Heart left ventricle (tissue), 16 donors: ENCODE measurements around the gene MMRN1. TPM values are rescaled to one million over a fixed set of nuclear protein-coding genes. Genes with fewer than 3 reads are reported as not detected.
A peak's percentile ranks its signal among the peaks of the same experiment; 100 is the strongest.

ENCODE experiments used
- ATAC-seq, 4 donors: fragments of 200-7000 bp; cut with Tn5 transposase; one replicate each; pipeline ENCODE4 v1.9.1; 2020 to 2022; ENCODE audit warnings: moderate library complexity in 4 of 4, mild to moderate bottlenecking in 3 of 4, moderate number of reproducible peaks in 1 of 4
- DNase-seq, 5 donors: peaks; one replicate each; pipeline ENCODE4 v3.0.0-alpha.2; 2020
- H3K27ac ChIP-seq, 12 donors: fragments of 200-600 bp; sonication (generic) in 4 of 12; one replicate each; pipeline versions ENCODE4 v1.5.0 to v1.8.0; 2016 to 2022; ENCODE audit warnings: mild to moderate bottlenecking in 2 of 12
- H3K27me3 ChIP-seq, 9 donors: fragments of 200-600 bp; sonication (generic) in 2 of 9; one replicate each; pipeline versions ENCODE4 v1.5.1 to v1.8.0; 2016 to 2022; ENCODE audit warnings: mild to moderate bottlenecking in 3 of 9
- H3K36me3 ChIP-seq, 9 donors: fragments of 200-600 bp; sonication (generic) in 2 of 9; one replicate each; pipeline versions ENCODE4 v1.5.0 to v1.8.0; 2018 to 2022; ENCODE audit warnings: mild to moderate bottlenecking in 2 of 9
- H3K4me1 ChIP-seq, 12 donors: fragments of 200-600 bp; sonication (generic) in 4 of 12; one replicate each; pipeline versions ENCODE4 v1.5.0 to v1.8.0; 2016 to 2022; ENCODE audit warnings: mild to moderate bottlenecking in 3 of 12
- H3K4me3 ChIP-seq, 12 donors: fragments of 200-600 bp; sonication (generic) in 4 of 12; one replicate each; pipeline versions ENCODE4 v1.5.0 to v1.8.0; 2017 to 2022; ENCODE audit warnings: mild to moderate bottlenecking in 9 of 12, moderate library complexity in 4 of 12
- H3K9me3 ChIP-seq, 12 donors: fragments of 200-600 bp; sonication (generic) in 4 of 12; one replicate each; pipeline versions ENCODE4 v1.5.0 to v1.8.0; 2016 to 2022; ENCODE audit warnings: mild to moderate bottlenecking in 1 of 12
- POLR2A ChIP-seq, 2 donors: fragments of 450-650 bp; IDR thresholded peaks; one replicate each; pipeline ENCODE4 v1.6.1; 2017; ENCODE audit warnings: antibody characterized with exemption in 2 of 2, mild to moderate bottlenecking in 2 of 2, moderate library complexity in 2 of 2
- WGBS, 4 donors: extraction: QIAGEN DNeasy Blood & Tissue Kit in 2 of 4; methylation state at CpG; one replicate each; pipeline versions ENCODE4 v1.1.5 to v1.1.7; 2013 to 2018; 5-methylcytosine and 5-hydroxymethylcytosine counted together
- intact Hi-C, 10 donors: fragments of 100-400 bp; cut with DNase I; formaldehyde crosslinking; loops; one replicate each; pipeline versions ENCODE4 v1.11.1 to v1.14.2; 2022
- polyA plus RNA-seq, 2 donors: library from polyadenylated mRNA; stranded (reverse); fragments of 200-250 nt; gene quantifications; one replicate each; pipeline ENCODE4 v1.2.3, GENCODE V29; 2013
- total RNA-seq, 9 donors: library from RNA; depleted of rRNA in 2 of 9; stranded (reverse); fragments of >200 nt in 2 of 9; fragmentation: NEBNext Ultra II Directional in 3 of 9; extraction: Animal tissue kit (Norgen Biotek cat#: 25700) in 3 of 9; gene quantifications; one replicate each; pipeline versions ENCODE4 v1.1.0 to v1.2.4, GENCODE V29; 2016 to 2023
- TF ChIP-seq, protein P1 (sequence below), 12 donors: fragments of 200-600 bp; sonication (generic) in 4 of 12; IDR thresholded peaks; one replicate each; pipeline versions ENCODE4 v1.5.0 to v1.8.0; 2018 to 2022; ENCODE audit warnings: antibody characterized with exemption in 12 of 12, mild to moderate bottlenecking in 5 of 12
- donor health status: ischemic (EF 13 %, LVEDD 7.1; RV severe dilation, severe dysfunction).
- donor health status: healthy with polysubstance abuse.
- donor health status: DM: no; HTN: yes; CAD: no.
- donor health status: DM: no; HTN: no; CAD: no.
- donor health status: ischemic (EF 25% LVEDD 6.9; RV normal size, moderate dysfunction).
- donor health status: ischemic (EF 25% LVEDD 5.7; RV mildly dilated, moderate dysfunction).
- donor health status: healthy.
- donor health status: DM: yes; HTN: yes; CAD: no.
- donor health status: ischemic (EF 35%, LVEDD 5.7; RV mildly dilated, moderate dysfunction).
- donor health status: nonischemic (EF 11% LVEDD 7.7; RV severe dilation, severe dysfunction).
- donor health status: DM: yes; HTN: yes; CAD: no.
- donor health status: PGD.
- donor health status: ischemic (EF 29% LVEDD 5.4; RV normal size, mild dysfunction).
- donor health status: nonischemic (EF 23%, LVEDD 6.1; RV moderate dilation, normal function).

The MMRN1 gene
- total and polyA plus RNA-seq, 11 donors = 0.14 to 9.9 (median 1.5) TPM

DNA sequence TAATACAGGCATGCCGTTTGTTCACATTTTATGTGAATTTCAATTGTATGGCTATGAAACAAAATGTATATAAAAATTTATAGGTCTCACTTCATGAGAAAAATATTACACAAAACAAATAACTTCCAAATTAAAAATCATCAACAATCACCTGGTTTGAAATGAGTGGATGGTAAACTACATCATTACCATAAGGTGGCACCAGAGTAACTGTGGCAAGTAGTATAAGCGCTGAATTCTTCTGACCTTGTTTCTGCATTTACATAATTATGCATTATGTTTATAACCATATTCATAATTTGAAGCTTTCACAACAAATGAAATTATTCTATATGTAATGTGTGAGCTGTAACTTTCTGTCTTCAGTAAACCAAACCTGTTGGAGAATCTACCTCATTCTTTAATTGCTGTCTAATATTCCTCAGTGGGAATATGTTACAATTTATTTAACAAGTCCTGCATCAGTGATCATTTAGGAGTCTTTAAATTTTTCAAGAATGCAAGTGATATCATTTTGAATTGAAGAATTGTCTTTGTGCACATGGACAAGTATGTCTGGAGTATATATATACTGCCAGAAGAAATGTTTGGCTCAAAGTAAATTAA is 55.2 kb downstream of the MMRN1 start:
- TF ChIP-seq, protein P1, sequence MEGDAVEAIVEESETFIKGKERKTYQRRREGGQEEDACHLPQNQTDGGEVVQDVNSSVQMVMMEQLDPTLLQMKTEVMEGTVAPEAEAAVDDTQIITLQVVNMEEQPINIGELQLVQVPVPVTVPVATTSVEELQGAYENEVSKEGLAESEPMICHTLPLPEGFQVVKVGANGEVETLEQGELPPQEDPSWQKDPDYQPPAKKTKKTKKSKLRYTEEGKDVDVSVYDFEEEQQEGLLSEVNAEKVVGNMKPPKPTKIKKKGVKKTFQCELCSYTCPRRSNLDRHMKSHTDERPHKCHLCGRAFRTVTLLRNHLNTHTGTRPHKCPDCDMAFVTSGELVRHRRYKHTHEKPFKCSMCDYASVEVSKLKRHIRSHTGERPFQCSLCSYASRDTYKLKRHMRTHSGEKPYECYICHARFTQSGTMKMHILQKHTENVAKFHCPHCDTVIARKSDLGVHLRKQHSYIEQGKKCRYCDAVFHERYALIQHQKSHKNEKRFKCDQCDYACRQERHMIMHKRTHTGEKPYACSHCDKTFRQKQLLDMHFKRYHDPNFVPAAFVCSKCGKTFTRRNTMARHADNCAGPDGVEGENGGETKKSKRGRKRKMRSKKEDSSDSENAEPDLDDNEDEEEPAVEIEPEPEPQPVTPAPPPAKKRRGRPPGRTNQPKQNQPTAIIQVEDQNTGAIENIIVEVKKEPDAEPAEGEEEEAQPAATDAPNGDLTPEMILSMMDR (IDR thresholded peaks at IDR 0.05) = peak in 7 of 12 donors; percentile 5 to 32 (median 25)
- no peak for TF ChIP-seq POLR2A (IDR thresholded peaks at IDR 0.05)
- H3K27ac ChIP-seq = no peak overlapping the region
- H3K27me3 ChIP-seq = no peaks in the 10 kb centered on the region
- H3K4me3 ChIP-seq = no peak overlapping the region
- H3K36me3 ChIP-seq = no peaks in the 10 kb centered on the region
- no peaks in the 10 kb centered on the region for H3K9me3 ChIP-seq
- no peaks in the 10 kb centered on the region for H3K4me1 ChIP-seq
- no peak for DNase-seq
- 85 to 91% (median 90%) methylated on average over 2 of the region's 2 CpGs for WGBS, 4 donors
- no peak for ATAC-seq
- intact Hi-C loops = loop anchor here in 1 of 10 donors (5.0 kb wide), 1 partner anchor 337 kb away; no protein-coding TSS in a partner anchor

DNA sequence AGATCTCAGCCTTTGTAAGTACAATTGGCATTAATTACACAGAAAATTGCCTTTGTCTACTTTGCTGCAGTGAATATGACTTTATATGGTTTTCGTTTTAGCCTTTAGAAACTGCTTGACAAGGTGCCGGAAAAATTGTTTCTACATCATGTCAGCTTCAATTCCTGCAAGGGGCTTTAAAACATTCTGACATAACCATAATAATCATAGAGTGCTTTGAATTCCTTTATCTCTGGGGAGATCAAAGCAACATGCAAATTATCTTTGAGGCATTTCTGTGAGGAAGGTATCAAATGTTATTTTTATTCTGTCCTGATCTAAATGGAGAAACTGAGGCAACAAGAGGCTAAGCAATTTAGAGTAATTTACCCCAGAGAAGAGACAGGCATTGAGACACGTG is 57.8 kb downstream of the MMRN1 start:
- intact Hi-C loops = no loop called here
- DNase-seq (no peak), ATAC-seq (no peak)
- no peaks in the 10 kb centered on the region for H3K4me1 ChIP-seq
- H3K36me3 ChIP-seq = no peaks in the 10 kb centered on the region
- no peak overlapping the region for H3K4me3 ChIP-seq
- no peaks in the 10 kb centered on the region for H3K27me3 ChIP-seq
- 80 to 85% (median 82%) methylated on average over 3 of the region's 3 CpGs for WGBS, 4 donors
- no peak for TF ChIP-seq POLR2A (IDR thresholded peaks at IDR 0.05)
- TF ChIP-seq, protein P1 (IDR thresholded peaks at IDR 0.05) = no peak
- H3K27ac ChIP-seq = no peak overlapping the region
- no peaks in the 10 kb centered on the region for H3K9me3 ChIP-seq

DNA sequence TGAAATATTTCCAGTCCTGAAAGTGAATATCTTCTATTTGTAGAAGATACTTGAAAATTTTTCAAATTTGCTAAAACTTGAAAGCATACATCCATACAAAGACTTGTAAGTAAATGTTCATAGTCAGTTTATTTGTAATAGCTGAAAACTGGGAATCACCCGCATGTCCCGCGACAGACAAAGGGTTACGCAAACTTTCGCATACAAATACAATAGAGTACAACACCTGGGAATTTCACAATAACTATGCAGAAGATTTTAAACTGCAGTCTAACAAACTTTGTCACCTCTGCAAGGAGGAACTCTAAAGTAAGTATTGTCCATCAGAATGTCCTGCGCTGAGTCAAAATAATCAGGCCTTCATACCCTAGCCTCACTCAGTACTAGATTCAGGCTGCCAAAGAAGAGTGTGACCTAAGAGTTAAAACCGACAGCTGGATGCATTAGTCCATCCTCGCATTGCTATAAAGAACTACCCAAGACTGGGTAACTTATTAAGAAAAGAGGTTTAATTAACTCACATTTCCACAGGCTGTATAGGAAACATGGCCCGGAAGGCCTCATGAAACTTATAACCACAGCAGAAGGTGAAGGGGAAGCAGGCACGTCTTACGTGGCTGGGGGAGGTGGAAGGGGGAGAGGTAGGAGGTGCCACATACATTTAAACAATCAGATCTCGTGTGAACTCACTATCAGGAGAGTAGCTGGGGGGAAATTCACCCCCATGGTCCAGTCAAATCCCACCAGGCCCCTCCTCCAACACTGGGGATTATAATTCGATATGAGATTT is 60.4 kb downstream of the MMRN1 start:
- no peak for DNase-seq
- Histone ChIP-seq H3K27ac (no peak overlapping the region), H3K36me3 (no peaks in the 10 kb centered on the region), H3K27me3 (no peaks in the 10 kb centered on the region), H3K9me3 (no peaks in the 10 kb centered on the region), H3K4me3 (no peak overlapping the region), H3K4me1 (no peaks in the 10 kb centered on the region)
- ATAC-seq = no peak
- TF ChIP-seq, protein P1 (IDR thresholded peaks at IDR 0.05) = no peak
- TF ChIP-seq POLR2A (IDR thresholded peaks at IDR 0.05) = no peak
- WGBS, 4 donors = 85 to 90% (median 88%) methylated on average over 13 of the region's 13 CpGs
- intact Hi-C loops = no loop called here

DNA sequence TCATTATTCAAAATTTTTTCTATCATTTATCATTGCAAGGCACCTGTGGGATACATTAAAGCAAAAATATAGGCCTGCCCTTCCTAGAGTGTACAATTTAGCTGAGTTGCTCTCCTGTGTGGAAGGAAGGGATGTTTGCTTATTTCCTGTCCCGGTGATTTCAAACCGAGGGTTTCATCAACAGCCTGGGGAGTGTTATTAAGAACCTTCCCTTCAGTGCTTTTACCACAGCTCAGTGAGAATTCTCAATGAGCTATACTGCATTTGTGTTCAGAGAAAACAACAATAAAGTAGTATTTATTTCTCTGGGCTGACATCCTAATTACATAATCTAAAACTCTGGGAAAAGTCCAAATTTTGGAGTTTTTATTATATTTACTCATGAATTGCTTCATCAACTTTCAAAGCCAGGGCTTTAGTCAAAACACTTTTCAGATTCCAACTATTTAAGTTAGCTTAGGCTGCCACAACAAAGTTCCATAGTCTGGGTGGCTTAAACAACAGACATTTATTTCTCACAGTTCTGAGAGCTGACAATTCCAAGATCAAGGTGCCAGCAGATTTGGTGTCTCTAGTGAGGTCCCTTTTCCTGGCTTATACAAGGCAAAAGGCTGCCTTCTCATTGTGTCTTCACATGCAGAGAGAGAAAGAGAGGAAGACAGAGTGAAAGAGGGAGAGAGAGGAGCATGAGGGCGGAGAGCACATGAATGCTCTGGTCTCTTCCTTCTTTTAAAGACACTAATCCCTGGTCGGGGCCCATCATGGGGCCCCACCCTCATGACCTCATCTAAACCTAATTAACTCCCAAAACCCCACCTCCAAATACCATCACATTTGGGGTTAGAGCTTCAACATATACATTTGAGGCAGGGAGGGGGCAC is 62.6 kb downstream of the MMRN1 start:
- Histone ChIP-seq H3K4me3 (no peak overlapping the region), H3K9me3 (no peaks in the 10 kb centered on the region), H3K36me3 (no peaks in the 10 kb centered on the region), H3K4me1 (no peaks in the 10 kb centered on the region), H3K27me3 (no peaks in the 10 kb centered on the region), H3K27ac (no peak overlapping the region)
- WGBS, 4 donors = 36 to 57% (median 47%) methylated on average over 4 of the region's 4 CpGs
- no peak for TF ChIP-seq POLR2A (IDR thresholded peaks at IDR 0.05)
- TF ChIP-seq, protein P1 (IDR thresholded peaks at IDR 0.05) = no peak
- DNase-seq (no peak), ATAC-seq (no peak)
- intact Hi-C loops = no loop called here
